Measurements from ENCODE around the gene ZNF718.
"Not testable (repeated sequence)": the region's sequence is repeated elsewhere in the genome, so short reads cannot be mapped to it uniquely, and the experiment has no call there.

The ZNF718 gene

GRCh38 chr4:147233-147632 lies 22.9 kb downstream of the ZNF718 start:
- no peak for DNase-seq (ENCODE audit: extremely low read depth in 1 of 2, low read depth in 1 of 2)

- DNase-seq (ENCODE audit: extremely low read depth in 1 of 2, low read depth in 1 of 2), result no peak
These were observed 37.4 kb downstream of the ZNF718 start for GRCh38 chr4:161496-162284.

- not testable (repeated sequence) for DNase-seq (ENCODE audit: extremely low read depth in 1 of 2, low read depth in 1 of 2)
These were observed 45.3 kb downstream of the ZNF718 start for GRCh38 chr4:169640-170039.

- not testable (repeated sequence) for DNase-seq (ENCODE audit: extremely low read depth in 1 of 2, low read depth in 1 of 2)
These were observed 47.0 kb downstream of the ZNF718 start for GRCh38 chr4:171318-171717.

GRCh38 chr4:173666-174314 lies 49.5 kb downstream of the ZNF718 start:
- no peak for DNase-seq (ENCODE audit: extremely low read depth in 1 of 2, low read depth in 1 of 2)

GRCh38 chr4:175986-176385 lies 51.7 kb downstream of the ZNF718 start:
- no peak for DNase-seq (ENCODE audit: extremely low read depth in 1 of 2, low read depth in 1 of 2)

GRCh38 chr4:176995-177394 lies 52.7 kb downstream of the ZNF718 start:
- no peak for DNase-seq (ENCODE audit: extremely low read depth in 1 of 2, low read depth in 1 of 2)

GRCh38 chr4:182225-182624 lies 57.9 kb downstream of the ZNF718 start:
- DNase-seq (ENCODE audit: extremely low read depth in 1 of 2, low read depth in 1 of 2), result not testable (repeated sequence)

- no peak for DNase-seq (ENCODE audit: extremely low read depth in 1 of 2, low read depth in 1 of 2)
These were observed 63.8 kb downstream of the ZNF718 start for GRCh38 chr4:188091-188490.

- DNase-seq (ENCODE audit: extremely low read depth in 1 of 2, low read depth in 1 of 2), result not testable (repeated sequence)
These were observed 70.9 kb downstream of the ZNF718 start for GRCh38 chr4:195159-195558.

- DNase-seq (ENCODE audit: extremely low read depth in 1 of 2, low read depth in 1 of 2), result no peak
These were observed 76.6 kb downstream of the ZNF718 start for GRCh38 chr4:200936-201335.

GRCh38 chr4:202822-203221 lies 78.5 kb downstream of the ZNF718 start:
- DNase-seq (ENCODE audit: extremely low read depth in 1 of 2, low read depth in 1 of 2), result not testable (repeated sequence)

GRCh38 chr4:205097-205756 lies 80.9 kb downstream of the ZNF718 start:
- DNase-seq (ENCODE audit: extremely low read depth in 1 of 2, low read depth in 1 of 2), result no peak

GRCh38 chr4:206054-206453 lies 81.8 kb downstream of the ZNF718 start:
- no peak for DNase-seq (ENCODE audit: extremely low read depth in 1 of 2, low read depth in 1 of 2)

- not testable (repeated sequence) for DNase-seq (ENCODE audit: extremely low read depth in 1 of 2, low read depth in 1 of 2)
These were observed 84.3 kb downstream of the ZNF718 start for GRCh38 chr4:208416-209096.

GRCh38 chr4:211033-211511 lies 86.8 kb downstream of the ZNF718 start:
- no peak for DNase-seq (ENCODE audit: extremely low read depth in 1 of 2, low read depth in 1 of 2)

GRCh38 chr4:212438-213188 lies 88.3 kb downstream of the ZNF718 start:
- no peak for DNase-seq (ENCODE audit: extremely low read depth in 1 of 2, low read depth in 1 of 2)

- not testable (repeated sequence) for DNase-seq (ENCODE audit: extremely low read depth in 1 of 2, low read depth in 1 of 2)
These were observed 88.9 kb downstream of the ZNF718 start for GRCh38 chr4:213189-213535.

All from stimulated activated CD8-positive, alpha-beta memory T cell treated with anti-CD3 and anti-CD28 coated beads, Interleukin-7, amount 100 ng/mL, for 48 hours (primary cell).